Endothelial cell of umbilical vein (primary cell): ENCODE results near the gene EPS8. TPM values are rescaled to one million over a fixed set of nuclear protein-coding genes. Genes with fewer than 3 reads are reported as not detected.

ENCODE experiments used
- BruUV-seq: library from RNA; stranded (reverse); fragments of 400-500 nt; replicated peaks from 2 replicates; lab custom pipeline; 2021; lab: Mats Ljungman, UMichigan
- CTCF ChIA-PET: fragments of 300-600, 350-600 bp; sonication (Branson Sonifier 250); formaldehyde crosslinking; loops from one replicate; lab custom pipeline; 2021; ENCODE audit warnings: antibody characterized with exemption, inconsistent platforms; lab: Charles Lee
- POLR2A ChIA-PET: fragments of 300-600, 350-600 bp; sonication (Branson Sonifier 250); formaldehyde crosslinking; loops from one replicate; lab custom pipeline; 2021; ENCODE audit warnings: antibody characterized with exemption, inconsistent platforms; lab: Charles Lee
- DNase-seq: peaks from one replicate; pipeline ENCODE4 v3.0.0-alpha.2; 2011; ENCODE audit warnings: low read depth, low spot score
- FAIRE-seq: peaks from 2 replicates; lab custom pipeline; 2011; peaks lifted over from hg19 to GRCh38; lab: Jason Lieb, UNC
- H2AFZ ChIP-seq: 2 replicates; pipeline ENCODE4 v1.6.0; 2012; ENCODE audit warnings: low read depth, low read length, control low read depth, inconsistent platforms
- H3K27ac ChIP-seq: 2 replicates; pipeline ENCODE4 v1.5.1; 2011; ENCODE audit warnings: low read depth, mild to moderate bottlenecking, control low read depth, low read length, moderate library complexity; ENCODE audit not compliant: insufficient read depth
- H3K27me3 ChIP-seq, 2 experiments: 2 replicates each; pipeline versions ENCODE4 v1.6.0 to v1.6.1; 2011; ENCODE audit warnings: low read length in 2 of 2, mixed read lengths in 1 of 2; ENCODE audit not compliant: control insufficient read depth in 2 of 2, insufficient read depth in 2 of 2
- H3K36me3 ChIP-seq, 2 experiments: 2 replicates in 1 of 2; 3 replicates in 1 of 2; pipeline ENCODE4 v1.5.1; 2011; ENCODE audit warnings: low read length in 2 of 2, mild to moderate bottlenecking in 1 of 2, moderate library complexity in 1 of 2; ENCODE audit not compliant: control insufficient read depth in 2 of 2, insufficient read depth in 2 of 2; ENCODE audit errors: extremely low read depth in 1 of 2
- H3K4me1 ChIP-seq: 3 replicates; pipeline ENCODE4 v1.5.1; 2011; ENCODE audit warnings: mild to moderate bottlenecking, low read length; ENCODE audit not compliant: control insufficient read depth, insufficient read depth; ENCODE audit errors: extremely low read depth
- H3K4me2 ChIP-seq: 2 replicates; pipeline ENCODE4 v1.6.1; 2011; ENCODE audit warnings: low read length, control low read depth, mixed read lengths; ENCODE audit not compliant: insufficient read depth
- H3K4me3 ChIP-seq, 3 experiments: fragments of 200-600 bp in 1 of 3; sonication (generic), shearing (Covaris generic) in 1 of 3; replicated peaks in 1 of 3; 2 replicates each; pipeline ENCODE4 v1.5.1; 2011 to 2016; ENCODE audit warnings: control low read depth in 3 of 3, low read length in 3 of 3, mild to moderate bottlenecking in 2 of 3, inconsistent platforms in 1 of 3, low read depth in 1 of 3, moderate library complexity in 1 of 3; ENCODE audit not compliant: insufficient read depth in 1 of 3
- H3K79me2 ChIP-seq: 2 replicates; pipeline ENCODE4 v1.6.0; 2012; ENCODE audit warnings: low read length, inconsistent platforms; ENCODE audit not compliant: control insufficient read depth, insufficient read depth
- H3K9ac ChIP-seq: replicated peaks from 2 replicates; pipeline ENCODE3; 2011; ENCODE audit warnings: low read length, control low read depth; ENCODE audit not compliant: insufficient read depth; ENCODE audit errors: extremely low read depth
- H3K9me1 ChIP-seq: replicated peaks from 3 replicates; pipeline ENCODE4 v1.6.0; 2011; ENCODE audit warnings: mild to moderate bottlenecking, low read length; ENCODE audit not compliant: control insufficient read depth, insufficient read depth; ENCODE audit errors: extremely low read depth
- H3K9me3 ChIP-seq: replicated peaks from 2 replicates; pipeline ENCODE4 v1.5.1; 2012; ENCODE audit warnings: low read length, inconsistent platforms; ENCODE audit not compliant: control insufficient read depth, insufficient read depth
- H4K20me1 ChIP-seq: replicated peaks from 2 replicates; pipeline ENCODE3; 2011; ENCODE audit warnings: mild to moderate bottlenecking, low read length; ENCODE audit not compliant: control insufficient read depth, insufficient read depth; ENCODE audit errors: extremely low read depth
- CTCF ChIP-seq, 2 donors: IDR thresholded peaks; 1 replicate in 1 of 2; 2 replicates in 1 of 2; pipeline ENCODE4 v1.5.1; 2011; ENCODE audit warnings: low read length in 2 of 2, mild to moderate bottlenecking in 2 of 2, moderate library complexity in 2 of 2, control low read depth in 1 of 2, inconsistent platforms in 1 of 2, low read depth in 1 of 2; ENCODE audit not compliant: insufficient read depth in 1 of 2; ENCODE audit errors: extremely low read depth in 1 of 2
- EZH2 ChIP-seq: IDR thresholded peaks from 2 replicates; pipeline ENCODE4 v1.6.1; 2012; ENCODE audit warnings: borderline replicate concordance, low read depth, mild to moderate bottlenecking, moderate library complexity, low read length, inconsistent platforms; ENCODE audit not compliant: severe bottlenecking
- FOS ChIP-seq: IDR thresholded peaks from 2 replicates; pipeline ENCODE4 v1.6.1; 2011; ENCODE audit warnings: mild to moderate bottlenecking, low read length, moderate library complexity, borderline replicate concordance; ENCODE audit not compliant: insufficient read depth
- GATA2 ChIP-seq: IDR thresholded peaks from 2 replicates; pipeline ENCODE4 v1.7.0; 2011; ENCODE audit warnings: low read depth, mild to moderate bottlenecking, moderate library complexity, mixed read lengths, low read length; ENCODE audit not compliant: insufficient read length, insufficient read depth
- JUN ChIP-seq: IDR thresholded peaks from 2 replicates; pipeline ENCODE4 v1.6.1; 2011; ENCODE audit warnings: borderline replicate concordance, low read depth; ENCODE audit not compliant: insufficient read length, insufficient read depth
- MAX ChIP-seq: IDR thresholded peaks from 2 replicates; pipeline ENCODE4 v1.6.1; 2011; ENCODE audit not compliant: insufficient read depth, insufficient read length
- MYC ChIP-seq: IDR thresholded peaks from one replicate; pipeline ENCODE4 v1.6.1; 2011; ENCODE audit warnings: mild to moderate bottlenecking, low read depth, low read length
- POLR2A ChIP-seq: IDR thresholded peaks from 2 replicates; pipeline ENCODE4 v1.6.1; 2012; ENCODE audit warnings: low read depth, mild to moderate bottlenecking, control low read depth, low read length
- POLR2AphosphoS5 ChIP-seq: IDR thresholded peaks from 2 replicates; pipeline ENCODE4 v1.6.1; 2012; ENCODE audit warnings: low read depth, mild to moderate bottlenecking, control low read depth, low read length, moderate library complexity; ENCODE audit not compliant: insufficient read depth
- dilution Hi-C: fragments of 300-500 bp; cut with MboI; formaldehyde crosslinking; loops from one replicate; pipeline ENCODE4 v1.15.0; 2019; ENCODE audit warnings: low sequenced_read_pairs; ENCODE audit not compliant: extremely low pct_ligation_motif_present
- intact Hi-C: fragments of 100-400 bp; cut with micrococcal nuclease; formaldehyde crosslinking; loops from one replicate; pipeline ENCODE4 v1.10.0; 2022
- polyA plus RNA-seq, 4 experiments: library from polyadenylated mRNA; depleted of rRNA in 3 of 4; stranded (reverse) in 3 of 4; unstranded in 1 of 4; fragments of >200 nt; gene quantifications; 2 replicates each; pipeline versions ENCODE4 v1.2.1 to v1.2.3, GENCODE V29; 2011 to 2012; ENCODE audit warnings: missing spikeins in 1 of 4
- total RNA-seq: library from RNA; stranded (reverse); gene quantifications from 2 replicates; pipeline ENCODE4 v1.2.3, GENCODE V29; 2021

Gene EPS8
- total and polyA plus RNA-seq, 2 donors (not counting 3 experiments of a cell fraction or from before 2014, with no cell fraction given), result 8.4 to 11.9 TPM

- Histone ChIP-seq H3K27me3 (no peaks in the 10 kb centered on the region), H3K9me3 (no peaks in the 10 kb centered on the region), H3K79me2 (no peaks in the 10 kb centered on the region), H3K4me3 (no peak overlapping the region), H4K20me1 (no peaks in the 10 kb centered on the region), H2AFZ (no peak overlapping the region), H3K4me1 (no peaks in the 10 kb centered on the region), H3K27ac (no peak overlapping the region), H3K36me3 (no peaks in the 10 kb centered on the region), H3K4me2 (no peak overlapping the region), H3K9me1 (no peaks in the 10 kb centered on the region), H3K9ac (no peak overlapping the region)
- POLR2A ChIA-PET, result no interaction called here
- intact Hi-C loops (no loop called here), dilution Hi-C loops (no loop called here)
- no peak for DNase-seq
- CTCF ChIA-PET, result interaction anchor here (0.8 to 2.4 kb wide), 3 partner anchors 220 to 244 kb away, joined by 3 to 11 read pairs (median 10); no protein-coding TSS in a partner anchor
- no TSS peak for BruUV-seq
- TF ChIP-seq EZH2 (no peak), MAX (no peak), FOS (no peak), GATA2 (no peak), POLR2A (no peak), POLR2AphosphoS5 (no peak), JUN (no peak), CTCF (IDR thresholded peaks at IDR 0.05; ENCODE audit: extremely low read depth in 1 of 2, insufficient read depth in 1 of 2, low read depth in 1 of 2, low read length in 2 of 2) (no peak), MYC (no peak)
- no peak for FAIRE-seq
Observed at GRCh38 chr12:15829255-15829654, 40.1 kb upstream of the EPS8 start.
